ENCODE data around the gene GALNT2.

GALNT2 gene

GRCh38 chr1:230308039-230308438 is 241.0 kb downstream of the GALNT2 start:
- H3K27ac ChIP-seq: no peak overlapping the region
- TF ChIP-seq CTCF (IDR thresholded peaks at IDR 0.05): no peak
- no peak overlapping the region for H3K4me3 ChIP-seq
- no peak for DNase-seq (ENCODE audit: low spot score)

- Histone ChIP-seq H3K4me3 (no peak overlapping the region), H3K27ac (no peak overlapping the region)
- DNase-seq (ENCODE audit: low spot score): no peak
- TF ChIP-seq CTCF (IDR thresholded peaks at IDR 0.05): no peak
These were observed 241.8 kb downstream of the GALNT2 start for GRCh38 chr1:230308821-230309220.

- DNase-seq (ENCODE audit: low spot score): no peak
- Histone ChIP-seq H3K27ac (no peak overlapping the region), H3K4me3 (no peak overlapping the region)
- no peak for TF ChIP-seq CTCF (IDR thresholded peaks at IDR 0.05)
These were observed 242.7 kb downstream of the GALNT2 start for GRCh38 chr1:230309646-230310177.

GRCh38 chr1:230310381-230311163 is 243.5 kb downstream of the GALNT2 start:
- H3K4me3 ChIP-seq: no peak overlapping the region

GRCh38 chr1:230312676-230313075 is 245.6 kb downstream of the GALNT2 start:
- no peak for TF ChIP-seq CTCF (IDR thresholded peaks at IDR 0.05)
- Histone ChIP-seq H3K4me3 (no peak overlapping the region), H3K27ac (no peak overlapping the region)
- DNase-seq (ENCODE audit: low spot score): no peak

More at GRCh38 chr1:230310381-230311163, 243.5 kb downstream of the GALNT2 start:
- peak; percentile 79 for TF ChIP-seq CTCF (IDR thresholded peaks at IDR 0.05)
- H3K27ac ChIP-seq: no peak overlapping the region
- no peak for DNase-seq (ENCODE audit: low spot score)

- H3K4me3 ChIP-seq: no peak overlapping the region
- no peak for TF ChIP-seq CTCF (IDR thresholded peaks at IDR 0.05)
- no peak overlapping the region for H3K27ac ChIP-seq
- DNase-seq (ENCODE audit: low spot score): no peak
These were observed 246.6 kb downstream of the GALNT2 start for GRCh38 chr1:230313453-230314141.
